K562 (cell line): Measurements from ENCODE around the gene CREB3L4. TPM values are rescaled to one million over a fixed set of nuclear protein-coding genes. Genes with fewer than 3 reads are reported as not detected.

Source experiments
- ATAC-seq: fragments of 200-7000 bp; cut with Tn5 transposase; 3 replicates; pipeline ENCODE4 v1.9.1; 2020; ENCODE audit warnings: moderate library complexity
- BruUV-seq: library from RNA; stranded (reverse); fragments of 400-500 nt; replicated peaks from 2 replicates; lab custom pipeline; 2021; lab: Mats Ljungman, UMichigan
- CTCF ChIA-PET: fragments of 300-600 bp; formaldehyde crosslinking; extraction: SDS; loops from one replicate; lab custom pipeline; 2021; ENCODE audit warnings: low intra/inter-chr PET ratio; lab: Yijun Ruan, JAX
- POLR2A ChIA-PET: fragments of 300-600, 350-650 bp; sonication (Branson Sonifier 250); formaldehyde crosslinking; extraction: SDS; loops from one replicate; lab custom pipeline; 2021; ENCODE audit warnings: antibody characterized with exemption, inconsistent platforms; lab: Yijun Ruan, JAX
- DNase-seq, 4 experiments: peaks; one replicate each; pipeline versions ENCODE4 v3.0.0 to v3.0.0-alpha.2; 2011 to 2018; ENCODE audit warnings: low spot score in 3 of 4, mixed read lengths in 3 of 4; ENCODE audit errors: extremely low read depth in 1 of 4
- FAIRE-seq: peaks from 2 replicates; lab custom pipeline; 2011; peaks lifted over from hg19 to GRCh38; lab: Jason Lieb, UNC
- H2AFZ ChIP-seq: 2 replicates; pipeline ENCODE4 v1.6.0; 2011; ENCODE audit warnings: low read depth, low read length, control low read depth, inconsistent platforms
- H3K27ac ChIP-seq: fragments of 200-600 bp; 3 replicates; pipeline ENCODE4 v1.8.0; 2011; ENCODE audit warnings: low read depth, mild to moderate bottlenecking, control low read depth, inconsistent platforms, low read length, moderate library complexity, mixed read lengths; ENCODE audit errors: extremely low read depth
- H3K27me3 ChIP-seq, 2 experiments: fragments of 300-600 bp in 1 of 2; 2 replicates in 1 of 2; 3 replicates in 1 of 2; pipeline versions ENCODE4 v1.6.0 to v1.8.0; 2011; ENCODE audit warnings: inconsistent platforms in 2 of 2, low read length in 2 of 2, mild to moderate bottlenecking in 1 of 2, mixed read lengths in 1 of 2, moderate library complexity in 1 of 2; ENCODE audit not compliant: control insufficient read depth in 2 of 2, insufficient read depth in 2 of 2
- H3K36me3 ChIP-seq: fragments of 300-600 bp; 3 replicates; pipeline ENCODE4 v1.8.0; 2011; ENCODE audit warnings: mild to moderate bottlenecking, low read length, inconsistent platforms; ENCODE audit not compliant: control insufficient read depth, insufficient read depth
- H3K4me1 ChIP-seq, 2 experiments: fragments of 200-600 bp in 1 of 2; replicated peaks in 1 of 2; 2 replicates in 1 of 2; 3 replicates in 1 of 2; pipeline versions ENCODE4 v1.5.1 to v1.8.0; 2011; ENCODE audit warnings: inconsistent platforms in 2 of 2, low read length in 2 of 2, mild to moderate bottlenecking in 1 of 2, mixed read lengths in 1 of 2, moderate library complexity in 1 of 2; ENCODE audit not compliant: control insufficient read depth in 2 of 2, insufficient read depth in 2 of 2
- H3K4me2 ChIP-seq: 2 replicates; pipeline ENCODE4 v1.6.1; 2011; ENCODE audit warnings: low read length, control low read depth, inconsistent platforms, mixed read lengths; ENCODE audit not compliant: insufficient read depth
- H3K4me3 ChIP-seq: fragments of 200-600 bp; sonication (generic), shearing (Covaris generic); 2 replicates; pipeline ENCODE4 v1.5.1; 2016; ENCODE audit warnings: control low read depth, inconsistent platforms
- H3K79me2 ChIP-seq: fragments of 200-600 bp; 3 replicates; pipeline ENCODE4 v1.8.0; 2011; ENCODE audit warnings: low read length, inconsistent platforms; ENCODE audit not compliant: control insufficient read depth, insufficient read depth
- H3K9ac ChIP-seq, 2 experiments: 2 replicates each; pipeline versions ENCODE4 v1.6.0 to v1.6.1; 2011; ENCODE audit warnings: low read depth in 2 of 2, low read length in 2 of 2, control low read depth in 1 of 2, inconsistent platforms in 1 of 2, mild to moderate bottlenecking in 1 of 2, mixed read lengths in 1 of 2; ENCODE audit not compliant: insufficient read depth in 1 of 2
- H3K9me1 ChIP-seq: one replicate; pipeline ENCODE4 v1.6.0; 2011; ENCODE audit warnings: inconsistent platforms, mild to moderate bottlenecking, low read length, moderate library complexity; ENCODE audit not compliant: control insufficient read depth, insufficient read depth
- H3K9me3 ChIP-seq: replicated peaks from 2 replicates; pipeline ENCODE4 v1.5.1; 2011; ENCODE audit warnings: low read depth, low read length, inconsistent platforms; ENCODE audit not compliant: control insufficient read depth, insufficient read depth
- H4K20me1 ChIP-seq: replicated peaks from 2 replicates; pipeline ENCODE4 v1.6.1; 2011; ENCODE audit warnings: low read length, inconsistent platforms, mixed read lengths; ENCODE audit not compliant: control insufficient read depth, insufficient read depth
- CHCHD3 ChIP-seq: fragments of 250-450 bp; sonication (Bioruptor Pico); IDR thresholded peaks from 2 replicates; pipeline ENCODE4 v2.1.2; 2022; ENCODE audit warnings: mild to moderate bottlenecking
- ESRRB ChIP-seq: fragments of 250-450 bp; sonication (Bioruptor Pico); IDR thresholded peaks from 2 replicates; pipeline ENCODE4 v1.5.0; 2020; ENCODE audit warnings: mild to moderate bottlenecking, moderate library complexity, borderline replicate concordance
- GABPB1 ChIP-seq: sonication (generic); formaldehyde crosslinking; IDR thresholded peaks from 2 replicates; pipeline ENCODE4 v1.8.0; 2022; ENCODE audit warnings: mild to moderate bottlenecking, missing genetic modification reagents
- HMGN3 ChIP-seq: IDR thresholded peaks from 2 replicates; pipeline ENCODE4 v1.6.1; 2011; ENCODE audit warnings: borderline replicate concordance, low read depth, mild to moderate bottlenecking, mixed read lengths, low read length; ENCODE audit not compliant: insufficient read length; ENCODE audit errors: extremely low read depth
- KDM2B ChIP-seq: fragments of 250-450 bp; sonication (Bioruptor Pico); IDR thresholded peaks from 2 replicates; pipeline ENCODE4 v1.8.0; 2021; ENCODE audit warnings: mild to moderate bottlenecking, moderate library complexity
- KLF1 ChIP-seq: fragments of 450-650 bp; IDR thresholded peaks from 2 replicates; pipeline ENCODE4 v1.6.1; 2016; ENCODE audit warnings: missing genetic modification characterization, missing compliant biosample characterization
- MYNN ChIP-seq, 2 experiments: sonication (generic); formaldehyde crosslinking in 1 of 2; IDR thresholded peaks; 2 replicates each; pipeline versions ENCODE4 v1.5.0 to v1.6.1; 2016 to 2020; ENCODE audit warnings: antibody characterized with exemption in 1 of 2, missing genetic modification reagents in 1 of 2
- NUFIP1 ChIP-seq: fragments of 450-650 bp; IDR thresholded peaks from 2 replicates; pipeline ENCODE4 v1.6.1; 2018; ENCODE audit not compliant: partially characterized antibody
- RBM14 ChIP-seq: fragments of 200-400 bp; formaldehyde crosslinking; IDR thresholded peaks from 2 replicates; pipeline ENCODE4 v1.6.1; 2018; ENCODE audit warnings: low read depth, mild to moderate bottlenecking, low read length, moderate library complexity, borderline replicate concordance; ENCODE audit not compliant: insufficient read depth
- TCF15 ChIP-seq: fragments of 250-450 bp; sonication (Bioruptor Pico); IDR thresholded peaks from 2 replicates; pipeline ENCODE4 v1.8.0; 2022; ENCODE audit warnings: moderate library complexity, mild to moderate bottlenecking, inconsistent platforms
- TEAD4 ChIP-seq, 2 experiments: sonication (generic) in 1 of 2; formaldehyde crosslinking in 1 of 2; IDR thresholded peaks; 2 replicates each; pipeline versions ENCODE4 v1.6.1 to v1.8.0; 2012 to 2022; ENCODE audit warnings: borderline replicate concordance in 1 of 2, inconsistent platforms in 1 of 2, low read length in 1 of 2, mild to moderate bottlenecking in 1 of 2, missing genetic modification reagents in 1 of 2
- ZBTB7A ChIP-seq: IDR thresholded peaks from 2 replicates; pipeline ENCODE4 v1.6.1; 2011; ENCODE audit warnings: low read depth, mild to moderate bottlenecking, low read length, moderate library complexity, borderline replicate concordance; ENCODE audit not compliant: control insufficient read depth
- ZMIZ1 ChIP-seq, 2 experiments: fragments of 150-350 bp in 1 of 2; IDR thresholded peaks; 2 replicates each; pipeline ENCODE4 v1.6.1; 2012 to 2016; ENCODE audit warnings: low read depth in 2 of 2, low read length in 2 of 2, mild to moderate bottlenecking in 1 of 2, moderate library complexity in 1 of 2
- ZNF444 ChIP-seq: fragments of 250-450 bp; sonication (Bioruptor Pico); IDR thresholded peaks from 2 replicates; pipeline ENCODE4 v1.4.0; 2020; ENCODE audit warnings: mild to moderate bottlenecking, moderate library complexity
- ZNF766 ChIP-seq: fragments of 200-800 bp; sonication (Bioruptor generic); conservative IDR thresholded peaks from 2 replicates; pipeline ENCODE4 v1.6.1; 2016; ENCODE audit warnings: missing genetic modification characterization, missing compliant biosample characterization
- WGBS: fragments of 100-300 bp; shearing (Covaris generic); methylation state at CpG from one replicate; pipeline ENCODE4 v1.1.6; 2016; ENCODE audit warnings: low coverage, mixed read lengths; ENCODE audit not compliant: insufficient coverage; ENCODE audit errors: missing lambda C conversion rate; 5-methylcytosine and 5-hydroxymethylcytosine counted together
- in situ Hi-C: fragments of 300-500 bp; cut with MboI; formaldehyde crosslinking; loops from 4 replicates; pipeline ENCODE4 v1.15.0; 2018; ENCODE audit warnings: inconsistent platforms, mixed read lengths
- intact Hi-C: fragments of 100-400 bp; cut with micrococcal nuclease; formaldehyde crosslinking; loops from 2 replicates; pipeline ENCODE4 v1.14.2; 2022
- polyA plus RNA-seq, 8 experiments: library from polyadenylated mRNA; depleted of rRNA in 4 of 8; stranded (reverse) in 5 of 8; unstranded in 3 of 8; fragments of >200 nt; fragmentation: Nextera tagmentation in 2 of 8; fragmentation: Illumina TruSeq in 1 of 8; extraction: Ambion mirVana in 2 of 8; extraction: Trizol in 1 of 8; gene quantifications; 2 replicates each; pipeline versions ENCODE4 v1.2.1 to v1.2.3, GENCODE V29; 2011 to 2014; ENCODE audit warnings: inconsistent platforms in 1 of 8, missing spikeins in 1 of 8
- total RNA-seq, 7 experiments: library from RNA; depleted of rRNA in 6 of 7; stranded (reverse); fragments of >200 nt in 6 of 7; fragmentation: Illumina TruSeq in 2 of 7; extraction: Trizol in 2 of 7; gene quantifications; 2 replicates each; pipeline versions ENCODE4 v1.2.1 to v1.2.3, GENCODE V29; 2011 to 2021; ENCODE audit warnings: low replicate concordance in 1 of 7
- TF ChIP-seq, protein P1 (sequence below): fragments of 450-650 bp; formaldehyde crosslinking; IDR thresholded peaks from 2 replicates; pipeline ENCODE4 v1.4.0; 2020; ENCODE audit warnings: mild to moderate bottlenecking, mixed read lengths

Gene CREB3L4
- total and polyA plus RNA-seq, 9 of the 15 experiments (the other 6 are each of a cell fraction or from before 2014, with no cell fraction given): 9.9 to 18.6 (median 13.9) TPM

DNA sequence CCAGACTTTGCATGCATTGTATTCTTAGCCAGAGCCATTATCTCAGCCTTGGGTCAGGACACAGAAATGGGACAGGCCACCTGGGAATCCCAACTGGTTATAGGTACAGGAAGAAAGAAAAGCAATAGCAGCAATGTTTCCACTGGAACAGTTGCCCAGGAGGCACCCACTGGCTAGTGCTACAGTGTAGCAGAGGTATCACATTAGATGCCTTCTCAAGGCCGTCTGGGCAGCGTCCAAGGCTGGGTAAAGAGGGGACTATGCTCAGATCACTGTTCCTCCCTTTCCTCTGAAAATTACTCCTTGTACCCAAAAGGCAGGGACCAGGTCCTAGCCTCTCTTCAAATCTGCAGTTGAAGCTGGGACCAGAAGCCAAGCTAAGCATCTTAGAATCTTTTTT is 2.6 kb downstream of the CREB3L4 start:
- ChIA-PET CTCF (no interaction called here), POLR2A (interaction anchor here (0.6 to 1.2 kb wide), 3 partner anchors 20 to 48 kb away, joined by 3 to 4 read pairs (median 3); partner anchors contain the start of genes GATAD2B and RPS27)
- H3K36me3 ChIP-seq: peaks cover 24% of the 10 kb centered on the region
- DNase-seq (no peak), FAIRE-seq (no peak), ATAC-seq (no peak)
- no peaks in the 10 kb centered on the region for H3K9me3 ChIP-seq
- no peak overlapping the region for H3K27ac ChIP-seq
- intact Hi-C loops (no loop called here), in situ Hi-C loops (no loop called here)
- BruUV-seq: no TSS peak
- H3K4me2 ChIP-seq: no peak overlapping the region
- no peaks in the 10 kb centered on the region for H3K27me3 ChIP-seq
- peaks cover 23% of the 10 kb centered on the region for H3K79me2 ChIP-seq
- 69% methylated on average over 2 of the region's 2 CpGs for WGBS
- H3K4me1 ChIP-seq: peaks cover 5 to 7% of the 10 kb centered on the region in 2 experiments; a peak in 4 of 5 replicates
- no peaks in the 10 kb centered on the region for H3K9me1 ChIP-seq
- no peak overlapping the region for H3K4me3 ChIP-seq
- H3K9ac ChIP-seq: no peak overlapping the region
- H2AFZ ChIP-seq: no peak overlapping the region
- H4K20me1 ChIP-seq: no peaks in the 10 kb centered on the region
- TF ChIP-seq ZNF444: no peak
- TF ChIP-seq, protein P1, sequence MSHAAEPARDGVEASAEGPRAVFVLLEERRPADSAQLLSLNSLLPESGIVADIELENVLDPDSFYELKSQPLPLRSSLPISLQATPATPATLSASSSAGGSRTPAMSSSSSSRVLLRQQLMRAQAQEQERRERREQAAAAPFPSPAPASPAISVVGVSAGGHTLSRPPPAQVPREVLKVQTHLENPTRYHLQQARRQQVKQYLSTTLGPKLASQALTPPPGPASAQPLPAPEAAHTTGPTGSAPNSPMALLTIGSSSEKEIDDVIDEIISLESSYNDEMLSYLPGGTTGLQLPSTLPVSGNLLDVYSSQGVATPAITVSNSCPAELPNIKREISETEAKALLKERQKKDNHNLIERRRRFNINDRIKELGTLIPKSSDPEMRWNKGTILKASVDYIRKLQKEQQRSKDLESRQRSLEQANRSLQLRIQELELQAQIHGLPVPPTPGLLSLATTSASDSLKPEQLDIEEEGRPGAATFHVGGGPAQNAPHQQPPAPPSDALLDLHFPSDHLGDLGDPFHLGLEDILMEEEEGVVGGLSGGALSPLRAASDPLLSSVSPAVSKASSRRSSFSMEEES (CRISPR knock-in tag): no peak
- TF ChIP-seq MYNN (IDR thresholded peaks at IDR 0.05): no peak
- no peak for TF ChIP-seq MYNN (CRISPR knock-in tag; IDR thresholded peaks at IDR 0.05)
- TF ChIP-seq ZNF766 (CRISPR knock-in tag): no peak
- no peak for TF ChIP-seq TEAD4 (IDR thresholded peaks at IDR 0.05; ENCODE audit: low read length)
- no peak for TF ChIP-seq TEAD4 (CRISPR knock-in tag; IDR thresholded peaks at IDR 0.05; ENCODE audit: borderline replicate concordance)
- TF ChIP-seq KDM2B (CRISPR knock-in tag): no peak
- TF ChIP-seq GABPB1 (CRISPR knock-in tag): no peak
- TF ChIP-seq RBM14: no peak
- TF ChIP-seq HMGN3: no peak
- no peak for TF ChIP-seq KLF1 (tag)
- no peak for TF ChIP-seq ESRRB
- no peak for TF ChIP-seq TCF15 (CRISPR knock-in tag)
- TF ChIP-seq CHCHD3 (CRISPR knock-in tag): no peak
- no peak for TF ChIP-seq ZBTB7A
- TF ChIP-seq ZMIZ1 (IDR thresholded peaks at IDR 0.05; ENCODE audit: low read depth in 2 of 2, low read length in 2 of 2): no peak
- TF ChIP-seq NUFIP1: no peak
